ENCODE results near the gene CDK9.

CDK9 gene

DNA sequence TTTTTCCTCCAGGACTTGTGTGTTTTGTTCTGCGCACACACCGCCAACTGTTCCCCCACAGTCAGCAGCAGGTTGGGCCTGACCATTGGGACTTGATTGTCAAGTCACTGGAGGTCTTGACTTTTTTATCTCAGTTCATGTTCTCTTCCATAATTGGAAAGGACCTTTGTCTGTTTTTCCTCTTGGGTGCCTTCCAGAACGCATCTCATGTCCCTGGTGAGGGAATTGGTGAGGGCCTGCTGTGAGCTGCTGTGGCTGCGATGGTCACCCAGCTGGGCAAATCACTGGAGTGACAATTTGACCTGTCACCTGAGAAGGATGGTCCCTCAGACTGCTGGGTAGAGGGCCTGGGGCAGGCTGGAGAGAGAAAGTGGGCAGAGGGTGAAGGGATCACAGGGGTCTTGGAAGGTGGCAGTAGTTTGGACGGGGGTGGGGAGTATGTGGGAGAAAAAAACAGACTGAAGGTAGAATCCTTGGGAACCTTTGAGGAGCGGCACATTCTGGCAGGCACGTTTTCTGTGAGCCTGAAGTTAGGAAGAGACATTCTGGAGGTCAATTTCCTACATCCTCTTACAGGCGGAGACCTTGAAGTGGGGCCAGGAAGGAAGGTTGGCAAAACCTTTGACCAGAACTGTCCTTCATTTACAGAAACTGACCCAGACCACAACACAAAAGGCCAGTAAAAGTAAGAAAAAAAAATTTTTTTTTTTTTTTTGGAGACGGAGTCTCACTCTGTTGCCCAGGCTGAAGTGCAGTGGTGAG, 4.4 kb downstream of the CDK9 start:
- Histone ChIP-seq H3K4me1 (ENCODE audit: insufficient read depth, insufficient read length) (peaks cover 18% of the 10 kb centered on the region), H3K9ac (ENCODE audit: insufficient read length, low read depth) (no peak overlapping the region), H3K9me3 (ENCODE audit: insufficient read depth, low read length) (no peaks in the 10 kb centered on the region), H3K4me3 (ENCODE audit: insufficient read length, low read depth) (no peak overlapping the region), H3K36me3 (ENCODE audit: insufficient read depth, insufficient read length, low read length) (peaks cover 72% of the 10 kb centered on the region), H3K27me3 (ENCODE audit: insufficient read depth, insufficient read length) (no peaks in the 10 kb centered on the region)
- no peak for TF ChIP-seq ZNF274 (IDR thresholded peaks at IDR 0.05; ENCODE audit: low read depth, low read length)
- no peak for TF ChIP-seq YY1 (IDR thresholded peaks at IDR 0.05; ENCODE audit: insufficient read depth, insufficient read length)
- no peak for TF ChIP-seq SUZ12 (IDR thresholded peaks at IDR 0.05; ENCODE audit: extremely low read depth, insufficient read depth, insufficient read length)
- DNase-seq (ENCODE audit: low read depth, low spot score) = no peak

DNA sequence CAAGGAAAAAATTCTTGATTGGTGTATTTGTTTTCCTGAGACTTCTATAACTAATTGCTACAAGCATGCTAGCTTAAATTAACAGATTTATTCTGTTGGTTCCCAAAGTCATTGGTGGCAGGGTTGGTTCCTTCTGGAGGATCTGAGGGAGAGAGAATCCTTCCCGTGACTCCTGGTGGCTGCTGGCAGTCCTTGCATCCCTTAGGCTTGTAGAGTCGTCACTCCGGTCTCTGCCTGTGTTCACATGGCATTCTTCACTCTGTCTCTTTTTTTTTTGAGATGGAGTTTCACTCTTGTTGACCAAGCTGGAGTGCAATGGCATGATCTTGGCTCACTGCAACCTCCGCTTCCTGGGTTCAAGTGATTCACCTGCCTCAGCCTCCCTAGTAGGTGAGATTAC, 5.3 kb downstream of the CDK9 start:
- DNase-seq (ENCODE audit: low read depth, low spot score) = no peak
- TF ChIP-seq SUZ12 (IDR thresholded peaks at IDR 0.05; ENCODE audit: extremely low read depth, insufficient read depth, insufficient read length) (no peak), YY1 (IDR thresholded peaks at IDR 0.05; ENCODE audit: insufficient read depth, insufficient read length) (no peak), ZNF274 (IDR thresholded peaks at IDR 0.05; ENCODE audit: low read depth, low read length) (no peak)

GRCh38 chr9:127792417-127793031, 6.7 kb downstream of the CDK9 start:
- Histone ChIP-seq H3K9me3 (ENCODE audit: insufficient read depth, low read length) (no peaks in the 10 kb centered on the region), H3K4me1 (ENCODE audit: insufficient read depth, insufficient read length) (peaks cover 15% of the 10 kb centered on the region), H3K9ac (ENCODE audit: insufficient read length, low read depth) (no peak overlapping the region), H3K4me3 (ENCODE audit: insufficient read length, low read depth) (no peak overlapping the region), H3K36me3 (ENCODE audit: insufficient read depth, insufficient read length, low read length) (peaks cover 62% of the 10 kb centered on the region), H3K27me3 (ENCODE audit: insufficient read depth, insufficient read length) (no peaks in the 10 kb centered on the region)
- no peak for TF ChIP-seq SUZ12 (IDR thresholded peaks at IDR 0.05; ENCODE audit: extremely low read depth, insufficient read depth, insufficient read length)
- no peak for TF ChIP-seq ZNF274 (IDR thresholded peaks at IDR 0.05; ENCODE audit: low read depth, low read length)
- no peak for TF ChIP-seq YY1 (IDR thresholded peaks at IDR 0.05; ENCODE audit: insufficient read depth, insufficient read length)
- DNase-seq (ENCODE audit: low read depth, low spot score) = no peak

More for the DNA sequence above, 5.3 kb downstream of the CDK9 start:
- peaks cover 72% of the 10 kb centered on the region for H3K36me3 ChIP-seq (ENCODE audit: insufficient read depth, insufficient read length, low read length)
- no peaks in the 10 kb centered on the region for H3K9me3 ChIP-seq (ENCODE audit: insufficient read depth, low read length)
- no peak overlapping the region for H3K4me3 ChIP-seq (ENCODE audit: insufficient read length, low read depth)
- H3K27me3 ChIP-seq (ENCODE audit: insufficient read depth, insufficient read length) = no peaks in the 10 kb centered on the region
- peaks cover 18% of the 10 kb centered on the region for H3K4me1 ChIP-seq (ENCODE audit: insufficient read depth, insufficient read length)
- no peak overlapping the region for H3K9ac ChIP-seq (ENCODE audit: insufficient read length, low read depth)

DNA sequence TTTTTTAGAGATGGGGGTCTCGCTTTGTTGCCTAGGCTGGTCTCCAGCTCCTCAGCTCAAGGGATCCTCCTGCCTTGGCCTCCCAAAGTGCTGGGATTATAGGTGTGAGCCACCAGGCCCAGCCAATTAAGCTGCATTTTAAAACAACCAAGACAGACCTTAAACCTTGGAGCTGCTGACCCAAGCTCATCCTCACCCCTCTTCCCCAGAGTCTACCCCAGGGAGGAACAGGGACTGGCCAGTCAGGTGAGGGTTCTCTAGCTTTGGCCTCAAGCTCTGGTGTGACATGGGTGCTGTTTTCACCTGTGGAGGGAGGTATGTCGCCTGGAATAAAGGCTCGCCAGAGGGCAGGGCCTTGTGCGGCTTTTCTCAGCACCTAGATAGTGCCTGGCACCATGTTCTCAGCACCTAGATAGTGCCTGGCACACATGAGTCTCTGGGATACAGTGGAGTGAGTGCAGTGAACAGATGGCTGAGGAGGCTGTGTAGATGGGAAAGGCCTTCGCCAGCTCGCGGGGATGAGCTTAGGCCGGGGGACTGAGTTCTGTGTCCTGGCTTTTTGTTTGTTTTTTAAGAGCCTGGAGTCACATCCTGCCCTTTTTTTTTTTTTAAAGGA, 7.4 kb downstream of the CDK9 start:
- Histone ChIP-seq H3K9ac (ENCODE audit: insufficient read length, low read depth) (peak overlapping the region; percentile 29), H3K4me1 (ENCODE audit: insufficient read depth, insufficient read length) (peaks cover 15% of the 10 kb centered on the region), H3K9me3 (ENCODE audit: insufficient read depth, low read length) (no peaks in the 10 kb centered on the region), H3K27me3 (ENCODE audit: insufficient read depth, insufficient read length) (no peaks in the 10 kb centered on the region), H3K4me3 (ENCODE audit: insufficient read length, low read depth) (no peak overlapping the region), H3K36me3 (ENCODE audit: insufficient read depth, insufficient read length, low read length) (peaks cover 56% of the 10 kb centered on the region)
- TF ChIP-seq YY1 (IDR thresholded peaks at IDR 0.05; ENCODE audit: insufficient read depth, insufficient read length) (no peak), ZNF274 (IDR thresholded peaks at IDR 0.05; ENCODE audit: low read depth, low read length) (no peak), SUZ12 (IDR thresholded peaks at IDR 0.05; ENCODE audit: extremely low read depth, insufficient read depth, insufficient read length) (no peak)
- no peak for DNase-seq (ENCODE audit: low read depth, low spot score)

DNA sequence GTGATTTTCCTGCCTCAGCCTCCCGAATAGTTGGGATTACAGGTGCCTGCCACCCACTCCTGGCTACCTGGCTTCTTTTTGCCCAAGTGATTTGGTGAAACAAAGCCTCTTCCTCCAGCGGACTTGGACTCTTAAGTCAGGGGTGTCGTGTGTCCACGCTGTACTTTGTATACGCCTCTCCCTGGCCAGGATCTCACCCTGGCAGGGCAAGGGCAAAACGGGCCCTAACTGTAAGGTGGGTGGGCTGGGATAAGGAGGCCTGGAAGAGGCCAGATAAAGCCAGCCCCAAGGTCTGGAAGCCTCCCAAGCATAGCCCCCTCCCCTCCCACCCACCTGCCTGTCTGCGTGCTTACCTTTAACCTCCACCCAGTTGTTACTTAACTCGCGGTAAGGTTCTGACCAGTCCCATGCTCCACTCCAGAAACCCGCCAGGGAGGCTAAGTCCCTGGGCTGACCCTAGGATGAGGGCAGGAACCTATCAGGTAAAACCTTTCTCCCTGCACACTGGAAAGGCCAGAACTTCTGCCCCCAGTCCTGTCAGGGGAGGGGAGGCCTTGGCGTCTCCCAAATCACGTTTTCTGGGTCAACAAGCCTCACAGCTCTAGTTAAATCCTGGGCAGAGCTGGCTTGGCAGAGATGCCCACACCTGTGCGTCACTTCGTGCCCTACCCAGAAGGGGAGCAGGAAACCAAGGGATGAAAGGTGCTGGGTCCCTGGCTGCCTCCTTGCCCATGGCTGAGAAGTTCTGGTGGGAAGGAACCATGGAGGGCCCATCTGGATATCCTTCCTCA, 8.4 kb downstream of the CDK9 start:
- no peaks in the 10 kb centered on the region for H3K9me3 ChIP-seq (ENCODE audit: insufficient read depth, low read length)
- DNase-seq (ENCODE audit: low read depth, low spot score) = no peak
- H3K4me1 ChIP-seq (ENCODE audit: insufficient read depth, insufficient read length) = peaks cover 8% of the 10 kb centered on the region
- H3K4me3 ChIP-seq (ENCODE audit: insufficient read length, low read depth) = no peak overlapping the region
- no peaks in the 10 kb centered on the region for H3K27me3 ChIP-seq (ENCODE audit: insufficient read depth, insufficient read length)
- no peak overlapping the region for H3K9ac ChIP-seq (ENCODE audit: insufficient read length, low read depth)
- H3K36me3 ChIP-seq (ENCODE audit: insufficient read depth, insufficient read length, low read length) = peaks cover 46% of the 10 kb centered on the region
- TF ChIP-seq YY1 (IDR thresholded peaks at IDR 0.05; ENCODE audit: insufficient read depth, insufficient read length) = no peak
- TF ChIP-seq ZNF274 (IDR thresholded peaks at IDR 0.05; ENCODE audit: low read depth, low read length) = no peak
- TF ChIP-seq SUZ12 (IDR thresholded peaks at IDR 0.05; ENCODE audit: extremely low read depth, insufficient read depth, insufficient read length) = no peak

DNA sequence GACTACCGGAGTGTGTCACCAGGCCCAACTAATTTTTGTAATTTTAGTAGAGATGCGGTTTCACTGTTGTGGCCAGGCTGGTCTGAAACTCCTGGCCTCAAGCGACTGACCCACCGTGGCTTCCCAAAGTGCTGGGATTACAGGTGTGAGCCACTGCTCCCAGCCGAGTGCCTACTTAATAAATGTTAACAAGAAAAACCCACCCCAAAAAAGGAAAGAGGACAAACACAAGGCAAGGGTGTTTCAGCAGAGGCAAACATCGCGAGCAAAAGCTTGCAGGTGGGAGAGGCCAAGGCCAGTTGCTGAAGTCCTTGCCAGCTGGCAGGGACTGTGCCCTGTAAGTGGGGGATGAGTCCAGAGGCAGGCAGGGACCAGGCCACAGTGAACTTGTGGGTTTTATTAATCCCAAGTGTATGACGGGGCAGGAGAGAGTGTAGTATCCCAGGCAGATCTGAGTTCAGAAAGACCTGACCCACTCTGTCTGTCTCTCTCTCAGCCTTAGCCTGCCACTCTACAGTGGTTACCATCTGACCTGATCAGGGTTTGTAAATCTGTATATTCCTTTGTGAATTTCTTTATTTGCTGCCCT, 10.5 kb downstream of the CDK9 start:
- Histone ChIP-seq H3K36me3 (ENCODE audit: insufficient read depth, insufficient read length, low read length) (peaks cover 25% of the 10 kb centered on the region), H3K4me1 (ENCODE audit: insufficient read depth, insufficient read length) (peaks cover 5% of the 10 kb centered on the region), H3K9me3 (ENCODE audit: insufficient read depth, low read length) (no peaks in the 10 kb centered on the region), H3K4me3 (ENCODE audit: insufficient read length, low read depth) (no peak overlapping the region), H3K27me3 (ENCODE audit: insufficient read depth, insufficient read length) (no peaks in the 10 kb centered on the region), H3K9ac (ENCODE audit: insufficient read length, low read depth) (no peak overlapping the region)
- DNase-seq (ENCODE audit: low read depth, low spot score) = no peak
- TF ChIP-seq YY1 (IDR thresholded peaks at IDR 0.05; ENCODE audit: insufficient read depth, insufficient read length) = no peak
- no peak for TF ChIP-seq SUZ12 (IDR thresholded peaks at IDR 0.05; ENCODE audit: extremely low read depth, insufficient read depth, insufficient read length)
- no peak for TF ChIP-seq ZNF274 (IDR thresholded peaks at IDR 0.05; ENCODE audit: low read depth, low read length)
